HepG2 (cell line): ENCODE results near the gene SUSD3. TPM values are rescaled to one million over a fixed set of nuclear protein-coding genes. Genes with fewer than 3 reads are reported as not detected.

Experiments used
- DNMT3B ChIP-seq: conservative IDR thresholded peaks from 2 replicates; pipeline ENCODE4 v1.6.1; 2016; ENCODE audit warnings: missing biosample characterization, control low read depth
- EED ChIP-seq: sonication (generic); formaldehyde crosslinking; IDR thresholded peaks from 2 replicates; pipeline ENCODE4 v1.5.0; 2020; ENCODE audit warnings: mild to moderate bottlenecking, missing genetic modification reagents
- MED1 ChIP-seq: sonication (generic); formaldehyde crosslinking; IDR thresholded peaks from 2 replicates; pipeline ENCODE4 v1.4.0; 2020; ENCODE audit warnings: missing genetic modification reagents
- NFKBIZ ChIP-seq: IDR thresholded peaks from 2 replicates; pipeline ENCODE4 v1.6.1; 2018; ENCODE audit warnings: missing genetic modification reagents, missing compliant biosample characterization
- POGZ ChIP-seq: sonication (generic); formaldehyde crosslinking; IDR thresholded peaks from 2 replicates; pipeline ENCODE4 v1.4.0; 2020; ENCODE audit warnings: mild to moderate bottlenecking, missing genetic modification reagents
- PPARG ChIP-seq: conservative IDR thresholded peaks from 2 replicates; pipeline ENCODE4 v1.6.1; 2016; ENCODE audit warnings: missing biosample characterization, missing genetic modification reagents
- SAP130 ChIP-seq: IDR thresholded peaks from 2 replicates; pipeline ENCODE4 v1.6.1; 2016; ENCODE audit warnings: low read depth
- ZBTB7A ChIP-seq: sonication (generic); formaldehyde crosslinking; IDR thresholded peaks from 2 replicates; pipeline ENCODE4 v1.8.0; 2022; ENCODE audit warnings: mild to moderate bottlenecking, missing genetic modification reagents
- ZNF34 ChIP-seq: sonication (generic); formaldehyde crosslinking; IDR thresholded peaks from 2 replicates; pipeline ENCODE4 v1.4.0; 2020; ENCODE audit warnings: mild to moderate bottlenecking, missing genetic modification reagents, borderline replicate concordance
- ZNF605 ChIP-seq: sonication (generic); formaldehyde crosslinking; IDR thresholded peaks from 2 replicates; pipeline ENCODE4 v1.8.0; 2022; ENCODE audit warnings: mild to moderate bottlenecking, missing genetic modification reagents
- polyA plus RNA-seq, 8 experiments: library from polyadenylated mRNA; depleted of rRNA in 3 of 8; stranded (reverse) in 7 of 8; unstranded in 1 of 8; fragments of >200 nt; fragmentation: Illumina TruSeq in 4 of 8; extraction: Trizol in 4 of 8; gene quantifications; 2 replicates each; pipeline versions ENCODE4 v1.2.1 to v1.2.3, GENCODE V29; 2011 to 2016; ENCODE audit warnings: low read depth in 4 of 8, missing spikeins in 1 of 8, mixed read lengths in 1 of 8; ENCODE audit not compliant: insufficient read depth in 1 of 8
- total RNA-seq, 5 experiments: library from RNA; depleted of rRNA; stranded (reverse); fragments of >200 nt; fragmentation: Illumina TruSeq; extraction: Trizol; gene quantifications; 2 replicates each; pipeline ENCODE4 v1.2.3, GENCODE V29; 2016; ENCODE audit warnings: low read depth in 1 of 5
- TF ChIP-seq, protein P1 (sequence below), 2 experiments: fragments of 450-650 bp in 1 of 2; sonication (generic) in 1 of 2; formaldehyde crosslinking in 1 of 2; IDR thresholded peaks; 2 replicates each; pipeline versions ENCODE4 v1.6.1 to v1.8.0; 2016 to 2022; ENCODE audit warnings: antibody characterized with exemption in 1 of 2, mild to moderate bottlenecking in 1 of 2, missing genetic modification reagents in 1 of 2
- TF ChIP-seq, protein P2 (sequence below): sonication (generic); formaldehyde crosslinking; IDR thresholded peaks from 2 replicates; pipeline ENCODE4 v1.4.0; 2020; ENCODE audit warnings: missing genetic modification reagents, borderline replicate concordance
- TF ChIP-seq, protein P3 (sequence below): sonication (generic); formaldehyde crosslinking; IDR thresholded peaks from 2 replicates; pipeline ENCODE4 v1.8.0; 2022; ENCODE audit warnings: low read depth, missing genetic modification reagents
- TF ChIP-seq, protein P4 (sequence below): sonication (generic); formaldehyde crosslinking; IDR thresholded peaks from 2 replicates; pipeline ENCODE4 v1.4.0; 2020; ENCODE audit warnings: missing genetic modification reagents

Gene SUSD3
- total and polyA plus RNA-seq, 2 of the 13 experiments (the other 11 are each of a cell fraction or from before 2014, with no cell fraction given) = 7.0 to 9.1 TPM

DNA sequence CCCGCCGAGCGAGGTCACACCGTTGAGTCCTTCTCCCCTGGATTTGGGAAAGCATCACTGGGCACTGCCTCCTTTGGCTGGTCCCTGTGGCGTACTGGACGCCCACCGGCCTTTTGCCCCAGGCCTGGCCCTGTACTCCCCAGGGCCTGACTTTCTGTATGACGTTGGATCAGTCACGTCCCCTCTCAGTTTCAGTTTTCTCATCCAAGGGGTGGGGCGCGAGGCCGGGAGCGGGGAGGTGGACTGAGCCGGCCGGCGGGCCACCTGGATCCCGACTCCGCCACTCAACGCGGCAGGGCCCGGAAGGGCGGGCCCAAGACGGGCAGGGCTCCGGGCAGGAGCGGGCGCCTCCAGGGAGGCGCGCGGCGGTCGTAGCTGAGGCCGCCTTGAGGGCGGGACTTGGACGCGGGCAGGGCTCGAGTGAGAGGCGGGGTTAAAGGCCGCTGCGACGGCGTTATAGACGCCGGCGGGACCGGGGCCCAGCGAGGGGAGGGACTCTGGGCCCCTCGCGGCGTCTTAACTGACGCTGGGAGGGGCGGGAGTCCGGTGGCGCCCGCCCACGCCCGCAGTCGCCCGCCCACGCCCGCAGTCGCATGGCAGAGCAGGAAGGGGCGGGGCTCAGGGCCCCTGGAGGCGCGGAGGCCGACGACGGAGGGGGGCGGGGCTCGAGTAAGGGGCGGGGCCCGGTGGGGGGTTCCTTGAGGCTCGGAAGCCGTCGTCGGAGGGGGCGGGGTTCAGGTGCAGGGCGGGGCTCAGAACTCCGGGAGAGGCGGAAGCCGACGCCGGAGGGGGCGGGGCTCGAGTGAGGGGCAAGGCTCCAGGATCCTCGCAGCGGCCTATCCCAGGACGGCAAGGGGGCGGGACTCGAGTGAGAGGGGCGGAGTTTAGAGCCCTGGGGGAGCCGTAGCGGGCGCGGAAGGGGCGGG is 37.0 kb downstream of the SUSD3 start (continued):
- TF ChIP-seq, protein P1, sequence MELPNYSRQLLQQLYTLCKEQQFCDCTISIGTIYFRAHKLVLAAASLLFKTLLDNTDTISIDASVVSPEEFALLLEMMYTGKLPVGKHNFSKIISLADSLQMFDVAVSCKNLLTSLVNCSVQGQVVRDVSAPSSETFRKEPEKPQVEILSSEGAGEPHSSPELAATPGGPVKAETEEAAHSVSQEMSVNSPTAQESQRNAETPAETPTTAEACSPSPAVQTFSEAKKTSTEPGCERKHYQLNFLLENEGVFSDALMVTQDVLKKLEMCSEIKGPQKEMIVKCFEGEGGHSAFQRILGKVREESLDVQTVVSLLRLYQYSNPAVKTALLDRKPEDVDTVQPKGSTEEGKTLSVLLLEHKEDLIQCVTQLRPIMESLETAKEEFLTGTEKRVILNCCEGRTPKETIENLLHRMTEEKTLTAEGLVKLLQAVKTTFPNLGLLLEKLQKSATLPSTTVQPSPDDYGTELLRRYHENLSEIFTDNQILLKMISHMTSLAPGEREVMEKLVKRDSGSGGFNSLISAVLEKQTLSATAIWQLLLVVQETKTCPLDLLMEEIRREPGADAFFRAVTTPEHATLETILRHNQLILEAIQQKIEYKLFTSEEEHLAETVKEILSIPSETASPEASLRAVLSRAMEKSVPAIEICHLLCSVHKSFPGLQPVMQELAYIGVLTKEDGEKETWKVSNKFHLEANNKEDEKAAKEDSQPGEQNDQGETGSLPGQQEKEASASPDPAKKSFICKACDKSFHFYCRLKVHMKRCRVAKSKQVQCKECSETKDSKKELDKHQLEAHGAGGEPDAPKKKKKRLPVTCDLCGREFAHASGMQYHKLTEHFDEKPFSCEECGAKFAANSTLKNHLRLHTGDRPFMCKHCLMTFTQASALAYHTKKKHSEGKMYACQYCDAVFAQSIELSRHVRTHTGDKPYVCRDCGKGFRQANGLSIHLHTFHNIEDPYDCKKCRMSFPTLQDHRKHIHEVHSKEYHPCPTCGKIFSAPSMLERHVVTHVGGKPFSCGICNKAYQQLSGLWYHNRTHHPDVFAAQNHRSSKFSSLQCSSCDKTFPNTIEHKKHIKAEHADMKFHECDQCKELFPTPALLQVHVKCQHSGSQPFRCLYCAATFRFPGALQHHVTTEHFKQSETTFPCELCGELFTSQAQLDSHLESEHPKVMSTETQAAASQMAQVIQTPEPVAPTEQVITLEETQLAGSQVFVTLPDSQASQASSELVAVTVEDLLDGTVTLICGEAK (IDR thresholded peaks at IDR 0.05) = no peak
- TF ChIP-seq, protein P1 (CRISPR knock-in tag; IDR thresholded peaks at IDR 0.05) = no peak; the same call in 1 of the 2 replicates
- TF ChIP-seq PPARG (CRISPR knock-in tag) (0 out of 2 replicates have a peak, but pooled peaks have one; percentile 10), ZNF605 (CRISPR knock-in tag) (peak; percentile 47; the same call in 1 of the 2 replicates), NFKBIZ (CRISPR knock-in tag) (no peak), SAP130 (peak; percentile 71), POGZ (peak; percentile 42; the same call in 1 of the 2 replicates), ZBTB7A (CRISPR knock-in tag) (no peak), ZNF34 (CRISPR knock-in tag) (no peak), DNMT3B (CRISPR knock-in tag) (no peak), MED1 (CRISPR knock-in tag) (no peak; the same call in 1 of the 2 replicates), EED (CRISPR knock-in tag) (no peak)
- TF ChIP-seq, protein P2, sequence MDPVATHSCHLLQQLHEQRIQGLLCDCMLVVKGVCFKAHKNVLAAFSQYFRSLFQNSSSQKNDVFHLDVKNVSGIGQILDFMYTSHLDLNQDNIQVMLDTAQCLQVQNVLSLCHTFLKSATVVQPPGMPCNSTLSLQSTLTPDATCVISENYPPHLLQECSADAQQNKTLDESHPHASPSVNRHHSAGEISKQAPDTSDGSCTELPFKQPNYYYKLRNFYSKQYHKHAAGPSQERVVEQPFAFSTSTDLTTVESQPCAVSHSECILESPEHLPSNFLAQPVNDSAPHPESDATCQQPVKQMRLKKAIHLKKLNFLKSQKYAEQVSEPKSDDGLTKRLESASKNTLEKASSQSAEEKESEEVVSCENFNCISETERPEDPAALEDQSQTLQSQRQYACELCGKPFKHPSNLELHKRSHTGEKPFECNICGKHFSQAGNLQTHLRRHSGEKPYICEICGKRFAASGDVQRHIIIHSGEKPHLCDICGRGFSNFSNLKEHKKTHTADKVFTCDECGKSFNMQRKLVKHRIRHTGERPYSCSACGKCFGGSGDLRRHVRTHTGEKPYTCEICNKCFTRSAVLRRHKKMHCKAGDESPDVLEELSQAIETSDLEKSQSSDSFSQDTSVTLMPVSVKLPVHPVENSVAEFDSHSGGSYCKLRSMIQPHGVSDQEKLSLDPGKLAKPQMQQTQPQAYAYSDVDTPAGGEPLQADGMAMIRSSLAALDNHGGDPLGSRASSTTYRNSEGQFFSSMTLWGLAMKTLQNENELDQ (CRISPR knock-in tag) = no peak
- TF ChIP-seq, protein P3, sequence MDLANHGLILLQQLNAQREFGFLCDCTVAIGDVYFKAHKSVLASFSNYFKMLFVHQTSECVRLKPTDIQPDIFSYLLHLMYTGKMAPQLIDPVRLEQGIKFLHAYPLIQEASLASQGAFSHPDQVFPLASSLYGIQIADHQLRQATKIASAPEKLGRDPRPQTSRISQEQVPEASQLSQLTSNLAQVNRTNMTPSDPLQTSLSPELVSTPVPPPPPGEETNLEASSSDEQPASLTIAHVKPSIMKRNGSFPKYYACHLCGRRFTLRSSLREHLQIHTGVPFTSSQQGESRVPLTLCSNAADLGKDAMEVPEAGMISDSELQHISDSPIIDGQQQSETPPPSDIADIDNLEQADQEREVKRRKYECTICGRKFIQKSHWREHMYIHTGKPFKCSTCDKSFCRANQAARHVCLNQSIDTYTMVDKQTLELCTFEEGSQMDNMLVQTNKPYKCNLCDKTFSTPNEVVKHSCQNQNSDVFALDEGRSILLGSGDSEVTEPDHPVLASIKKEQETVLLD (CRISPR knock-in tag) = peak; percentile 87
- TF ChIP-seq, protein P4, sequence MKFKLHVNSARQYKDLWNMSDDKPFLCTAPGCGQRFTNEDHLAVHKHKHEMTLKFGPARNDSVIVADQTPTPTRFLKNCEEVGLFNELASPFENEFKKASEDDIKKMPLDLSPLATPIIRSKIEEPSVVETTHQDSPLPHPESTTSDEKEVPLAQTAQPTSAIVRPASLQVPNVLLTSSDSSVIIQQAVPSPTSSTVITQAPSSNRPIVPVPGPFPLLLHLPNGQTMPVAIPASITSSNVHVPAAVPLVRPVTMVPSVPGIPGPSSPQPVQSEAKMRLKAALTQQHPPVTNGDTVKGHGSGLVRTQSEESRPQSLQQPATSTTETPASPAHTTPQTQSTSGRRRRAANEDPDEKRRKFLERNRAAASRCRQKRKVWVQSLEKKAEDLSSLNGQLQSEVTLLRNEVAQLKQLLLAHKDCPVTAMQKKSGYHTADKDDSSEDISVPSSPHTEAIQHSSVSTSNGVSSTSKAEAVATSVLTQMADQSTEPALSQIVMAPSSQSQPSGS (CRISPR knock-in tag) = no peak
